Small intestine (tissue), 7 donors: ENCODE results near the gene TRAPPC6A. TPM values are rescaled to one million over a fixed set of nuclear protein-coding genes. Genes with fewer than 3 reads are reported as not detected.

Source experiments
- DNase-seq, 2 donors: peaks; one replicate each; pipeline versions ENCODE4 v3.0.0 to v3.0.0-alpha.2; 2013
- FAIRE-seq: peaks from 2 replicates; lab custom pipeline; 2012; peaks lifted over from hg19 to GRCh38; lab: Jason Lieb, UNC
- H3K27ac ChIP-seq, 3 donors: one replicate each; pipeline ENCODE4 v1.5.1; 2013; ENCODE audit warnings: low read length in 2 of 3, mild to moderate bottlenecking in 2 of 3, control low read depth in 1 of 3, inconsistent platforms in 1 of 3, low read depth in 1 of 3, moderate library complexity in 1 of 3
- H3K27me3 ChIP-seq, 3 donors: one replicate each; pipeline ENCODE4 v1.6.1; 2013; ENCODE audit warnings: low read length in 3 of 3, inconsistent platforms in 1 of 3; ENCODE audit not compliant: control insufficient read depth in 3 of 3, insufficient read depth in 3 of 3
- H3K36me3 ChIP-seq, 3 donors: one replicate each; pipeline ENCODE4 v1.6.1; 2013; ENCODE audit warnings: low read length in 3 of 3, inconsistent platforms in 1 of 3, low read depth in 1 of 3, mild to moderate bottlenecking in 1 of 3, moderate library complexity in 1 of 3; ENCODE audit not compliant: control insufficient read depth in 3 of 3, insufficient read depth in 2 of 3
- H3K4me1 ChIP-seq, 3 donors: one replicate each; pipeline ENCODE4 v1.6.1; 2013; ENCODE audit warnings: low read length in 2 of 3, inconsistent platforms in 1 of 3, low read depth in 1 of 3, mild to moderate bottlenecking in 1 of 3, moderate library complexity in 1 of 3; ENCODE audit not compliant: control insufficient read depth in 3 of 3, insufficient read depth in 2 of 3
- H3K4me3 ChIP-seq, 3 donors: one replicate each; pipeline ENCODE4 v1.5.1; 2013; ENCODE audit warnings: low read length in 3 of 3, control low read depth in 1 of 3, inconsistent platforms in 1 of 3, low read depth in 1 of 3, mild to moderate bottlenecking in 1 of 3, moderate library complexity in 1 of 3
- H3K9me3 ChIP-seq, 2 donors: one replicate each; pipeline ENCODE4 v1.6.1; 2013; ENCODE audit warnings: low read depth in 1 of 2, low read length in 1 of 2; ENCODE audit not compliant: control insufficient read depth in 2 of 2, insufficient read depth in 1 of 2
- WGBS, 3 donors: extraction: QIAGEN DNeasy Blood & Tissue Kit; methylation state at CpG; one replicate each; pipeline ENCODE4 v1.1.7; 2013; 5-methylcytosine and 5-hydroxymethylcytosine counted together
- polyA plus RNA-seq, 4 donors: library from polyadenylated mRNA; stranded (reverse) in 3 of 4; unstranded in 1 of 4; fragments of 200-250 nt in 3 of 4; fragments of 120-200 nt in 1 of 4; gene quantifications; one replicate each; pipeline versions ENCODE4 v1.2.1 to v1.2.3, GENCODE V29; 2013
- donor health status: healthy with polysubstance abuse.
- donor health status: control.
- donor health status: control.
- donor health status: Bipolar disorder and iron deficiency.
- donor health status: healthy.

Gene TRAPPC6A
- polyA plus RNA-seq, 4 donors, result 38.4 to 67.6 (median 41.7) TPM

- Histone ChIP-seq H3K27me3 (no peaks in the 10 kb centered on the region), H3K4me3 (no peak overlapping the region), H3K4me1 (peaks cover 0 to 7% (median 0%) of the 10 kb centered on the region in 3 donors), H3K36me3 (peaks cover 2 to 75% (median 6%) of the 10 kb centered on the region in 3 donors), H3K27ac (no peak overlapping the region), H3K9me3 (no peaks in the 10 kb centered on the region)
- DNase-seq, result no peak
- FAIRE-seq, result no peak
- 95 to 96% (median 96%) methylated on average over 24 of the region's 24 CpGs for WGBS, 3 donors
Observed at GRCh38 chr19:45139286-45140143, 38.5 kb downstream of the TRAPPC6A start.

GRCh38 chr19:45138303-45138751, 39.7 kb downstream of the TRAPPC6A start:
- Histone ChIP-seq H3K4me3 (no peak overlapping the region), H3K27ac (peak overlapping the region in 1 of 3 donors; percentile 72), H3K36me3 (peaks cover 2 to 73% (median 6%) of the 10 kb centered on the region in 3 donors), H3K9me3 (no peaks in the 10 kb centered on the region), H3K27me3 (no peaks in the 10 kb centered on the region), H3K4me1 (peaks cover 0 to 7% (median 0%) of the 10 kb centered on the region in 3 donors)
- DNase-seq (peak in 1 of 2 donors; percentile 24), FAIRE-seq (no peak)
- WGBS, 3 donors, result 62 to 80% (median 69%) methylated on average over 9 to 11 of the region's 11 CpGs

GRCh38 chr19:45137179-45137761, 40.8 kb downstream of the TRAPPC6A start:
- no peak overlapping the region for H3K4me3 ChIP-seq
- H3K9me3 ChIP-seq, result no peaks in the 10 kb centered on the region
- FAIRE-seq (no peak), DNase-seq (no peak)
- 79 to 90% (median 89%) methylated on average over 17 of the region's 17 CpGs for WGBS, 3 donors
- no peaks in the 10 kb centered on the region for H3K27me3 ChIP-seq
- peak overlapping the region in 1 of 3 donors; percentile 72 for H3K27ac ChIP-seq
- peaks cover 0 to 7% (median 0%) of the 10 kb centered on the region in 3 donors for H3K4me1 ChIP-seq
- H3K36me3 ChIP-seq, result peaks cover 0 to 72% (median 2%) of the 10 kb centered on the region in 3 donors

GRCh38 chr19:45136507-45137178, 41.4 kb downstream of the TRAPPC6A start:
- no peak for FAIRE-seq

GRCh38 chr19:45135176-45135885, 42.7 kb downstream of the TRAPPC6A start:
- Histone ChIP-seq H3K4me1 (peaks cover 0 to 10% (median 0%) of the 10 kb centered on the region in 3 donors), H3K9me3 (no peaks in the 10 kb centered on the region), H3K4me3 (no peak overlapping the region), H3K27ac (no peak overlapping the region), H3K27me3 (no peaks in the 10 kb centered on the region), H3K36me3 (peaks cover 0 to 67% (median 0%) of the 10 kb centered on the region in 3 donors)
- FAIRE-seq, result no peak
- 94 to 98% (median 96%) methylated on average over 21 of the region's 21 CpGs for WGBS, 3 donors
- no peak for DNase-seq

More at GRCh38 chr19:45136507-45137178, 41.4 kb downstream of the TRAPPC6A start:
- 78 to 95% (median 87%) methylated on average over 12 of the region's 12 CpGs for WGBS, 3 donors
- no peak for DNase-seq
- Histone ChIP-seq H3K4me3 (no peak overlapping the region), H3K4me1 (peaks cover 0 to 7% (median 0%) of the 10 kb centered on the region in 3 donors), H3K27ac (peak overlapping the region in 1 of 3 donors; percentile 63), H3K27me3 (no peaks in the 10 kb centered on the region), H3K36me3 (peaks cover 0 to 71% (median 2%) of the 10 kb centered on the region in 3 donors), H3K9me3 (no peaks in the 10 kb centered on the region)

GRCh38 chr19:45133661-45134060, 44.4 kb downstream of the TRAPPC6A start:
- Histone ChIP-seq H3K4me3 (no peak overlapping the region), H3K9me3 (no peaks in the 10 kb centered on the region), H3K36me3 (peaks cover 0 to 68% (median 0%) of the 10 kb centered on the region in 3 donors), H3K27ac (no peak overlapping the region), H3K4me1 (peaks cover 0 to 14% (median 0%) of the 10 kb centered on the region in 3 donors), H3K27me3 (no peaks in the 10 kb centered on the region)
- FAIRE-seq (no peak), DNase-seq (no peak)
- WGBS, 3 donors, result 79 to 93% (median 90%) methylated on average over 8 of the region's 8 CpGs

GRCh38 chr19:45130888-45131615, 47.0 kb downstream of the TRAPPC6A start:
- no peak for FAIRE-seq
- Histone ChIP-seq H3K4me1 (peaks cover 0 to 9% (median 0%) of the 10 kb centered on the region in 3 donors), H3K36me3 (peaks cover 0 to 69% (median 0%) of the 10 kb centered on the region in 3 donors), H3K4me3 (no peak overlapping the region), H3K27ac (no peak overlapping the region), H3K27me3 (no peaks in the 10 kb centered on the region), H3K9me3 (no peaks in the 10 kb centered on the region)
- peak in 1 of 2 donors; percentile 62 for DNase-seq
- WGBS, 3 donors, result 43 to 56% (median 50%) methylated on average over 11 to 13 of the region's 13 CpGs
